SK-N-SH (cell line): ENCODE results near the gene LIMK1. TPM values are rescaled to one million over a fixed set of nuclear protein-coding genes. Genes with fewer than 3 reads are reported as not detected.

ENCODE experiments used
- CTCF ChIA-PET: fragments of 300-600, 350-600 bp; formaldehyde crosslinking; extraction: SDS; loops from one replicate; lab custom pipeline; 2021; lab: Yijun Ruan, JAX
- POLR2A ChIA-PET: fragments of 350-600 bp; sonication (Branson Sonifier 250); formaldehyde crosslinking; extraction: SDS; loops from one replicate; lab custom pipeline; 2020; ENCODE audit warnings: antibody characterized with exemption, inconsistent platforms; lab: Yijun Ruan, JAX
- DNase-seq: peaks from one replicate; pipeline ENCODE4 v3.0.0; 2012
- H2AFZ ChIP-seq: fragments of 200-600 bp; sonication (generic); 2 replicates; pipeline ENCODE4 v1.8.1; 2016; ENCODE audit warnings: antibody characterized with exemption, mild to moderate bottlenecking, low read depth
- H3F3A ChIP-seq: fragments of 200-600 bp; sonication (generic); replicated peaks from 2 replicates; pipeline ENCODE3; 2016; ENCODE audit warnings: antibody characterized with exemption, mild to moderate bottlenecking; ENCODE audit not compliant: insufficient read depth
- H3K27ac ChIP-seq, 2 experiments: fragments of 200-500 bp in 1 of 2; fragments of 200-600 bp in 1 of 2; sonication (Bioruptor generic) in 1 of 2; sonication (generic), shearing (Covaris generic) in 1 of 2; 2 replicates each; pipeline versions ENCODE4 v1.5.1 to v1.6.1; 2014 to 2016; ENCODE audit warnings: low read depth in 2 of 2, inconsistent platforms in 1 of 2, low read length in 1 of 2, mild to moderate bottlenecking in 1 of 2, mixed read lengths in 1 of 2
- H3K27me3 ChIP-seq: fragments of 200-600 bp; sonication (generic), shearing (Covaris generic); 2 replicates; pipeline ENCODE4 v1.6.1; 2016; ENCODE audit warnings: mixed run types; ENCODE audit not compliant: insufficient read depth
- H3K36me3 ChIP-seq, 2 experiments: fragments of 200-500 bp in 1 of 2; fragments of 200-600 bp in 1 of 2; sonication (Bioruptor generic) in 1 of 2; sonication (generic) in 1 of 2; replicated peaks in 1 of 2; 2 replicates each; pipeline versions ENCODE3 to v1.5.1; 2014 to 2016; ENCODE audit warnings: low read length in 1 of 2, mild to moderate bottlenecking in 1 of 2; ENCODE audit not compliant: insufficient read depth in 2 of 2, control insufficient read depth in 1 of 2
- H3K4me1 ChIP-seq, 2 experiments: fragments of 200-500 bp in 1 of 2; fragments of 200-600 bp in 1 of 2; sonication (Bioruptor generic) in 1 of 2; sonication (generic), shearing (Covaris generic) in 1 of 2; 2 replicates each; pipeline versions ENCODE4 v1.5.1 to v1.6.1; 2014 to 2016; ENCODE audit warnings: low read depth in 1 of 2, low read length in 1 of 2, mixed run types in 1 of 2; ENCODE audit not compliant: insufficient read depth in 2 of 2, control insufficient read depth in 1 of 2
- H3K4me2 ChIP-seq: fragments of 200-600 bp; sonication (generic), shearing (Covaris generic); 2 replicates; pipeline ENCODE4 v1.6.1; 2017; ENCODE audit warnings: mixed run types
- H3K4me3 ChIP-seq, 2 experiments: fragments of 200-500 bp in 1 of 2; fragments of 200-600 bp in 1 of 2; sonication (Bioruptor generic) in 1 of 2; sonication (generic), shearing (Covaris generic) in 1 of 2; 2 replicates each; pipeline versions ENCODE4 v1.5.1 to v1.8.1; 2014 to 2016; ENCODE audit warnings: low read depth in 2 of 2, inconsistent platforms in 1 of 2, low read length in 1 of 2, mild to moderate bottlenecking in 1 of 2, mixed read lengths in 1 of 2, moderate library complexity in 1 of 2
- H3K79me2 ChIP-seq: fragments of 200-600 bp; sonication (generic); 2 replicates; pipeline ENCODE4 v1.8.1; 2017; ENCODE audit warnings: mild to moderate bottlenecking; ENCODE audit not compliant: insufficient read depth
- H3K9ac ChIP-seq: fragments of 200-600 bp; sonication (generic); 2 replicates; pipeline ENCODE4 v1.6.1; 2017; ENCODE audit warnings: mixed run types
- H3K9me2 ChIP-seq: fragments of 200-600 bp; sonication (generic); 2 replicates; pipeline ENCODE4 v1.6.1; 2017; ENCODE audit warnings: mixed run types
- H3K9me3 ChIP-seq: fragments of 200-600 bp; sonication (generic); 2 replicates; pipeline ENCODE4 v1.6.1; 2017; ENCODE audit warnings: mixed run types, mild to moderate bottlenecking, moderate library complexity
- H4K20me1 ChIP-seq: fragments of 200-600 bp; sonication (generic); 2 replicates; pipeline ENCODE4 v1.6.1; 2017; ENCODE audit warnings: mild to moderate bottlenecking, mixed run types; ENCODE audit not compliant: insufficient read depth
- CHD2 ChIP-seq: fragments of 150-350 bp; IDR thresholded peaks from 2 replicates; pipeline ENCODE4 v1.6.1; 2018; ENCODE audit warnings: low read length; ENCODE audit not compliant: partially characterized antibody
- ELF1 ChIP-seq: IDR thresholded peaks from 2 replicates; pipeline ENCODE4 v1.4.0; 2012
- FOSL2 ChIP-seq: IDR thresholded peaks from 2 replicates; pipeline ENCODE4 v1.4.0; 2012; ENCODE audit warnings: low read depth, mild to moderate bottlenecking, moderate library complexity, borderline replicate concordance
- FOXJ3 ChIP-seq: sonication (generic); formaldehyde crosslinking; IDR thresholded peaks from 2 replicates; pipeline ENCODE4 v1.5.1; 2020; ENCODE audit warnings: mild to moderate bottlenecking, missing genetic modification reagents
- FOXM1 ChIP-seq: IDR thresholded peaks from 2 replicates; pipeline ENCODE4 v1.4.0; 2012; ENCODE audit warnings: low read depth, mild to moderate bottlenecking
- GABPA ChIP-seq: IDR thresholded peaks from 2 replicates; pipeline ENCODE4 v1.4.0; 2012; ENCODE audit warnings: low read depth, mild to moderate bottlenecking
- GATA2 ChIP-seq: sonication (generic); formaldehyde crosslinking; IDR thresholded peaks from 2 replicates; pipeline ENCODE4 v1.5.0; 2020; ENCODE audit warnings: mild to moderate bottlenecking, missing genetic modification reagents
- MAX ChIP-seq: IDR thresholded peaks from 2 replicates; pipeline ENCODE4 v1.4.0; 2012; ENCODE audit warnings: low read depth
- NFIC ChIP-seq: IDR thresholded peaks from 2 replicates; pipeline ENCODE4 v1.4.0; 2012; ENCODE audit warnings: borderline replicate concordance
- PBX3 ChIP-seq: IDR thresholded peaks from 2 replicates; pipeline ENCODE4; 2012
- POLR2AphosphoS5 ChIP-seq: IDR thresholded peaks from 2 replicates; pipeline ENCODE4 v1.6.1; 2012; ENCODE audit warnings: low read depth, low read length
- RAD21 ChIP-seq: IDR thresholded peaks from 2 replicates; pipeline ENCODE4 v1.6.1; 2012; ENCODE audit warnings: mild to moderate bottlenecking, low read length
- RCOR1 ChIP-seq: fragments of 150-350 bp; IDR thresholded peaks from 2 replicates; pipeline ENCODE4 v1.6.1; 2017; ENCODE audit warnings: antibody characterized with exemption, low read length
- RFX5 ChIP-seq: IDR thresholded peaks from 2 replicates; pipeline ENCODE4 v1.6.1; 2012; ENCODE audit warnings: mild to moderate bottlenecking, improper control_type of control experiment, low read length
- SMC3 ChIP-seq: IDR thresholded peaks from 2 replicates; pipeline ENCODE4 v1.6.1; 2012; ENCODE audit warnings: low read depth, low read length, improper control_type of control experiment
- TAF1 ChIP-seq: IDR thresholded peaks from 2 replicates; pipeline ENCODE4 v1.6.1; 2012; ENCODE audit warnings: low read depth, mild to moderate bottlenecking, low read length, moderate library complexity, borderline replicate concordance
- TCF12 ChIP-seq: IDR thresholded peaks from 2 replicates; pipeline ENCODE4 v1.4.0; 2012
- USF2 ChIP-seq: fragments of 150-350 bp; IDR thresholded peaks from 2 replicates; pipeline ENCODE4 v1.6.1; 2017; ENCODE audit warnings: antibody characterized with exemption, low read length, low read depth, borderline replicate concordance
- YY1 ChIP-seq: IDR thresholded peaks from 2 replicates; pipeline ENCODE4 v1.4.0; 2012; ENCODE audit warnings: low read depth, mild to moderate bottlenecking
- WGBS: methylation state at CpG from one replicate; pipeline ENCODE4 v1.1.6; 2017; ENCODE audit warnings: low lambda C conversion rate; 5-methylcytosine and 5-hydroxymethylcytosine counted together
- polyA plus RNA-seq, 3 experiments: library from polyadenylated mRNA; depleted of rRNA; stranded (reverse); fragments of >200 nt; gene quantifications; 2 replicates each; pipeline ENCODE4 v1.2.3, GENCODE V29; 2012
- TF ChIP-seq, protein P1 (sequence below): fragments of 200-600 bp; sonication (generic); IDR thresholded peaks from 2 replicates; pipeline ENCODE4 v1.6.1; 2017; ENCODE audit warnings: antibody characterized with exemption, mild to moderate bottlenecking, moderate library complexity

The LIMK1 gene
- polyA plus RNA-seq, 1 of the 3 experiments (the other 2 are of a cell fraction) = 86.6 TPM

DNA sequence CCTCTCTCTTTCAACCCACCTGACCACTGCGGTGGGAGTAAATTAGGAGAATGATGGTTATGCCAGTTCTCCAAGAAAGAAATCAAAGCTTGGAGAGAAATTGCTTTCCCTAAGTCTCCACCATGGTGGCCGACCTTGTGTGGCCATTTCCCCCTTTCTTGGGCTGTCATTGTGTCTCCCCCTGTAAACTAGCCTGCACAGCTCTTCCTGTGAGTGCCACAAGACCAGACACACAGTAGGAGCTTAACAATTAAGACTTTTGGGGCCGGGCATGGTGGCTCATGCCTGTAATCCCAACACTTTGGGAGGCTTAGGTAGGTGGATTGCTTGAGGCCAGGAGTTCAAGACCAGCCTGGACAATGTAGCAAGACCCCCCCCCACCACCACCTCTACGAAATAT is 18.9 kb upstream of the LIMK1 start:
- Histone ChIP-seq H3K27me3 (no peaks in the 10 kb centered on the region), H3F3A (peaks cover 5% of the 10 kb centered on the region), H3K9me3 (no peaks in the 10 kb centered on the region), H3K79me2 (no peaks in the 10 kb centered on the region), H3K4me2 (no peak overlapping the region), H2AFZ (no peak overlapping the region), H4K20me1 (no peaks in the 10 kb centered on the region), H3K36me3 (no peaks in the 10 kb centered on the region), H3K27ac (no peak overlapping the region), H3K4me1 (no peaks in the 10 kb centered on the region), H3K9me2 (no peaks in the 10 kb centered on the region), H3K4me3 (no peak overlapping the region), H3K9ac (no peak overlapping the region)
- CTCF ChIA-PET = interaction anchor here (0.6 to 7.4 kb wide), 7 partner anchors 10 to 336 kb away, joined by 3 to 54 read pairs (median 5); no protein-coding TSS in a partner anchor
- DNase-seq = no peak
- WGBS = 71% methylated on average over 4 of the region's 4 CpGs
- POLR2A ChIA-PET = interaction anchor here (1.5 kb wide), 1 partner anchor 110 kb away, joined by 4 read pairs; the partner anchor contains the start of gene EIF4H
- TF ChIP-seq SMC3 (no peak), GABPA (no peak), RCOR1 (no peak), MAX (no peak), FOXJ3 (CRISPR knock-in tag) (no peak), ELF1 (no peak), FOSL2 (no peak), USF2 (no peak), TAF1 (no peak), GATA2 (CRISPR knock-in tag) (no peak), YY1 (no peak), POLR2AphosphoS5 (no peak), NFIC (no peak), FOXM1 (no peak), TCF12 (no peak)
- TF ChIP-seq, protein P1, sequence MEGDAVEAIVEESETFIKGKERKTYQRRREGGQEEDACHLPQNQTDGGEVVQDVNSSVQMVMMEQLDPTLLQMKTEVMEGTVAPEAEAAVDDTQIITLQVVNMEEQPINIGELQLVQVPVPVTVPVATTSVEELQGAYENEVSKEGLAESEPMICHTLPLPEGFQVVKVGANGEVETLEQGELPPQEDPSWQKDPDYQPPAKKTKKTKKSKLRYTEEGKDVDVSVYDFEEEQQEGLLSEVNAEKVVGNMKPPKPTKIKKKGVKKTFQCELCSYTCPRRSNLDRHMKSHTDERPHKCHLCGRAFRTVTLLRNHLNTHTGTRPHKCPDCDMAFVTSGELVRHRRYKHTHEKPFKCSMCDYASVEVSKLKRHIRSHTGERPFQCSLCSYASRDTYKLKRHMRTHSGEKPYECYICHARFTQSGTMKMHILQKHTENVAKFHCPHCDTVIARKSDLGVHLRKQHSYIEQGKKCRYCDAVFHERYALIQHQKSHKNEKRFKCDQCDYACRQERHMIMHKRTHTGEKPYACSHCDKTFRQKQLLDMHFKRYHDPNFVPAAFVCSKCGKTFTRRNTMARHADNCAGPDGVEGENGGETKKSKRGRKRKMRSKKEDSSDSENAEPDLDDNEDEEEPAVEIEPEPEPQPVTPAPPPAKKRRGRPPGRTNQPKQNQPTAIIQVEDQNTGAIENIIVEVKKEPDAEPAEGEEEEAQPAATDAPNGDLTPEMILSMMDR = no peak

GRCh38 chr7:74066626-74067025 is 17.0 kb upstream of the LIMK1 start:
- CTCF ChIA-PET = interaction anchor here (0.9 to 7.4 kb wide), 8 partner anchors 10 to 334 kb away, joined by 3 to 54 read pairs (median 4); partner anchors contain the start of gene EIF4H
- no peaks in the 10 kb centered on the region for H3K79me2 ChIP-seq

More at GRCh38 chr7:74066626-74067025, 17.0 kb upstream of the LIMK1 start:
- Histone ChIP-seq H3K9me3 (no peaks in the 10 kb centered on the region), H3K27ac (no peak overlapping the region), H3K4me2 (no peak overlapping the region), H4K20me1 (no peaks in the 10 kb centered on the region), H3K27me3 (no peaks in the 10 kb centered on the region), H2AFZ (no peak overlapping the region), H3K9me2 (no peaks in the 10 kb centered on the region), H3K4me3 (no peak overlapping the region), H3F3A (peaks cover 5% of the 10 kb centered on the region), H3K9ac (no peak overlapping the region), H3K36me3 (no peaks in the 10 kb centered on the region), H3K4me1 (no peaks in the 10 kb centered on the region)
- 80% methylated on average over 3 of the region's 3 CpGs for WGBS
- no peak for DNase-seq
- no peak for TF ChIP-seq PBX3
- no peak for TF ChIP-seq RFX5
- TF ChIP-seq MAX = no peak
- no peak for TF ChIP-seq RAD21
- no peak for TF ChIP-seq CHD2
- no peak for TF ChIP-seq USF2
- TF ChIP-seq GATA2 (CRISPR knock-in tag) = no peak
- POLR2A ChIA-PET = no interaction called here
